Esophagus squamous epithelium (tissue), 5 donors: Measurements from ENCODE around the gene NIFK. TPM values are rescaled to one million over a fixed set of nuclear protein-coding genes. Genes with fewer than 3 reads are reported as not detected.
A peak's percentile ranks its signal among the peaks of the same experiment; 100 is the strongest.

Source experiments
- DNase-seq: peaks from one replicate; lab custom pipeline; 2025; lab: John Stamatoyannopoulos, UW
- H3K27ac ChIP-seq, 4 donors: fragments of 200-600 bp; sonication (generic); one replicate each; pipeline ENCODE4 v1.5.1; 2016 to 2019; ENCODE audit warnings: mild to moderate bottlenecking in 1 of 4
- H3K27me3 ChIP-seq, 4 donors: fragments of 200-600 bp; sonication (generic); 1 replicate in 3 of 4; 2 replicates in 1 of 4; pipeline versions ENCODE4 v1.5.1 to v1.6.0; 2017 to 2021; ENCODE audit warnings: antibody characterized with exemption in 1 of 4
- H3K36me3 ChIP-seq, 3 donors: fragments of 200-600 bp; sonication (generic); one replicate each; pipeline ENCODE4 v1.5.1; 2016 to 2019
- H3K4me1 ChIP-seq, 3 donors: fragments of 200-600 bp; sonication (generic); one replicate each; pipeline ENCODE4 v1.5.1; 2017 to 2019
- H3K4me3 ChIP-seq, 4 donors: fragments of 200-600 bp; sonication (generic); 1 replicate in 3 of 4; 2 replicates in 1 of 4; pipeline ENCODE4 v1.5.1; 2016 to 2019; ENCODE audit warnings: mild to moderate bottlenecking in 2 of 4, moderate library complexity in 1 of 4
- H3K9me3 ChIP-seq, 3 donors: fragments of 200-600 bp; sonication (generic); one replicate each; pipeline ENCODE4 v1.5.1; 2016 to 2019
- CTCF ChIP-seq, 6 experiments: fragments of 450-650 bp in 4 of 6; fragments of 200-600 bp in 2 of 6; sonication (generic) in 2 of 6; IDR thresholded peaks; one replicate each; pipeline ENCODE4 v1.5.1; 2016 to 2019; ENCODE audit warnings: antibody characterized with exemption in 6 of 6, mild to moderate bottlenecking in 4 of 6, moderate library complexity in 4 of 6
- POLR2A ChIP-seq, 4 donors: fragments of 450-650 bp; IDR thresholded peaks; one replicate each; pipeline ENCODE4 v1.6.1; 2017; ENCODE audit warnings: antibody characterized with exemption in 4 of 4, mild to moderate bottlenecking in 4 of 4, moderate library complexity in 3 of 4
- WGBS, 2 donors: methylation state at CpG; one replicate each; pipeline ENCODE4 v1.1.5; 2018; 5-methylcytosine and 5-hydroxymethylcytosine counted together
- intact Hi-C: fragments of 100-400 bp; cut with DNase I; formaldehyde crosslinking; loops from one replicate; pipeline ENCODE4 v1.15.0; 2022
- total RNA-seq, 4 donors: library from RNA; depleted of rRNA; stranded (reverse); fragments of >200 nt; gene quantifications; one replicate each; pipeline ENCODE4 v1.1.0, GENCODE V29; 2016
- donor health status: DM: yes; HTN: yes; CAD: no.

The NIFK gene
- total RNA-seq, 4 donors from 2014 or later: 40.3 to 79.2 (median 57.1) TPM

DNA sequence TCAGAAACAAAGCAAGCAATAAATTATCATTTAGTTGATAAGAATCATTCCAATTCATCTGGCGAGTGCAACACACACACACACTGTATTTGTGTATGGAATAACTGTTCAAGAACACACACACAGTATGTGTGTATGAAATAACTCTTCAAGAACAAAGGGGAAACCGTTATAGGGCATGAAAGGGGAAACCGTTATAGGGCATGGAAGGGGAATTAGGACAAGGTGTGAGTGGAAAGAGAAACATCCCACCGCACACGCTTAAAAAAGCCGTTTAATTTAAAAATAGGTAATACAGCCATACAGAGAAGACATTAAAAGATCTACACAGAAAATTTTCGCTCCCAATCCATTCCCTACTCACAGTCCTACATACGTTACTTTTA, 18.2 kb upstream of the NIFK start:
- Histone ChIP-seq H3K4me3 (peak overlapping the region; percentile 72 to 95 (median 88)), H3K9me3 (no peaks in the 10 kb centered on the region), H3K4me1 (peaks cover 13 to 36% (median 16%) of the 10 kb centered on the region in 3 donors), H3K36me3 (peaks cover 0 to 22% (median 5%) of the 10 kb centered on the region in 3 donors), H3K27me3 (no peaks in the 10 kb centered on the region), H3K27ac (peak overlapping the region in 3 of 4 donors; percentile 49 to 85 (median 79))
- DNase-seq: no peak
- TF ChIP-seq CTCF (IDR thresholded peaks at IDR 0.05) (no peak), POLR2A (IDR thresholded peaks at IDR 0.05) (no peak)
- WGBS, 2 donors: 1% methylated on average over 8 of the region's 8 CpGs
- intact Hi-C loops: no loop called here

DNA sequence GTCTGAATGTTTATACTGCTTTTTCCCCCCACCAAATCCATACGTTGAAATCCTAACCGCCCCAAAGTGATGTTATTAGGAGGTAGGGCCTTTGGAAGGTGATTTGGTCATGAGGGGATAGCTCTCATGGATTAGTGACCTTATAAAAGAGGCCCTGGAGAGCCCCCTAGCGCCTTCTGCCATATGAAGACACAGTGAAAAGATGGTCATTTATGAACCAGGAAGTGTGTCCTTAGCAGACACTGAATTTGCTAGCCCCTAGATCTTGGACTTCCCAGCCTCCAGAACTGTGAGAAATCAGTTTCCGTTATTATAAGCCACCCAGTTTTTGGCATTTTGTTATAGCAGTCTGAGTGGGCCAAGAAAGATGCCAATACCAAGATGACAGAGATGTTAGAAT, 11.5 kb upstream of the NIFK start:
- Histone ChIP-seq H3K4me1 (no peaks in the 10 kb centered on the region), H3K36me3 (no peaks in the 10 kb centered on the region), H3K9me3 (no peaks in the 10 kb centered on the region), H3K4me3 (no peak overlapping the region), H3K27ac (no peak overlapping the region), H3K27me3 (no peaks in the 10 kb centered on the region)
- DNase-seq: no peak
- TF ChIP-seq POLR2A (IDR thresholded peaks at IDR 0.05) (no peak), CTCF (IDR thresholded peaks at IDR 0.05) (no peak)
- 61 to 75% methylated on average over 4 of the region's 4 CpGs for WGBS, 2 donors
- intact Hi-C loops: no loop called here

DNA sequence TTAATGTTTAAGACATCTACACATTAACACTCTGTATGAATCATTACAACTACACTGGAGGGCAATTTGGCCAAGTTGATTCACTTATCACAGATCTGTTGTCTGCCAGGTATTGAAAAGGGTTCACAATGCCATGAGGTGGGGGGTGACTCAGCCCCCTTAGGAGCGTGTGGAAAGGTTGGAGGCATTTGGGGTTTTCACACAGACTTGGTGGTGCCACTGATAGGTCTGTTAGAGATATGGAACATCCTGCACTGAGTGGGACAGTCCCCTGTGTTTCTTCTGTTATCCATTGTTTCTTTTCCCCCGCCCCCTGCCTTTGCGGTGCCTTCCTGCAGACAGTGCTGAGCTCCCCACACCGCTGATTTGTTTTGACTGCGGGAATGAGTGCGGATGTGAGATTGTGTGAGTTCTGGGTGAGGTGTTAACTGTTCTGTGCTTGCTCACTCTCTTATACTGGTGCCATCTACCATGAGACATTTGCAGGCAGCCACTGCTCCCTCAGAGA, 9.4 kb upstream of the NIFK start:
- intact Hi-C loops: no loop called here
- WGBS, 2 donors: 59 to 77% methylated on average over 6 of the region's 6 CpGs
- Histone ChIP-seq H3K27ac (no peak overlapping the region), H3K36me3 (no peaks in the 10 kb centered on the region), H3K27me3 (no peaks in the 10 kb centered on the region), H3K4me1 (no peaks in the 10 kb centered on the region), H3K4me3 (no peak overlapping the region), H3K9me3 (no peaks in the 10 kb centered on the region)
- no peak for TF ChIP-seq CTCF (IDR thresholded peaks at IDR 0.05)
- TF ChIP-seq POLR2A (IDR thresholded peaks at IDR 0.05): no peak
- DNase-seq: no peak

GRCh38 chr2:121741450-121741849, 4.8 kb upstream of the NIFK start:
- Histone ChIP-seq H3K27me3 (no peaks in the 10 kb centered on the region), H3K9me3 (no peaks in the 10 kb centered on the region), H3K4me3 (no peak overlapping the region), H3K27ac (no peak overlapping the region), H3K4me1 (peaks cover 0 to 8% (median 4%) of the 10 kb centered on the region in 3 donors), H3K36me3 (no peaks in the 10 kb centered on the region)
- no peak for DNase-seq
- 86 to 87% methylated on average over 3 of the region's 3 CpGs for WGBS, 2 donors
- intact Hi-C loops: no loop called here
- TF ChIP-seq CTCF (IDR thresholded peaks at IDR 0.05): no peak
- no peak for TF ChIP-seq POLR2A (IDR thresholded peaks at IDR 0.05)

GRCh38 chr2:121740973-121741372, 4.3 kb upstream of the NIFK start:
- TF ChIP-seq POLR2A (IDR thresholded peaks at IDR 0.05) (no peak), CTCF (IDR thresholded peaks at IDR 0.05) (no peak)
- Histone ChIP-seq H3K27me3 (no peaks in the 10 kb centered on the region), H3K27ac (no peak overlapping the region), H3K9me3 (no peaks in the 10 kb centered on the region), H3K36me3 (no peaks in the 10 kb centered on the region), H3K4me3 (no peak overlapping the region), H3K4me1 (peaks cover under 1 to 10% (median 4%) of the 10 kb centered on the region in 3 donors)
- intact Hi-C loops: no loop called here
- no peak for DNase-seq
- WGBS, 2 donors: 73 to 82% methylated on average over 4 to 5 of the region's 6 CpGs
